ENCODE results near the gene CCDC187.

CCDC187 gene

GRCh38 chr9:136279471-136279870 is 24.4 kb downstream of the CCDC187 start:
- Mint-ChIP-seq H3K4me1 (ENCODE audit: low read depth) (peaks cover 6% of the 10 kb centered on the region), H3K27ac (no peak overlapping the region), H3K9me3 (no peaks in the 10 kb centered on the region), H3K36me3 (ENCODE audit: low read depth) (no peaks in the 10 kb centered on the region), H3K27me3 (peaks cover 28% of the 10 kb centered on the region), H3K4me3 (no peak overlapping the region)
- intact Hi-C loops (cut with micrococcal nuclease): no loop called here

- Mint-ChIP-seq H3K4me3 (no peak overlapping the region), H3K4me1 (ENCODE audit: low read depth) (peaks cover 5% of the 10 kb centered on the region), H3K9me3 (no peaks in the 10 kb centered on the region), H3K27me3 (peaks cover 28% of the 10 kb centered on the region), H3K36me3 (ENCODE audit: low read depth) (no peaks in the 10 kb centered on the region), H3K27ac (no peak overlapping the region)
- intact Hi-C loops (cut with micrococcal nuclease): no loop called here
Measured at GRCh38 chr9:136278894-136279293, 25.0 kb downstream of the CCDC187 start.

GRCh38 chr9:136278221-136278620 is 25.7 kb downstream of the CCDC187 start:
- Mint-ChIP-seq H3K27ac (no peak overlapping the region), H3K36me3 (ENCODE audit: low read depth) (no peaks in the 10 kb centered on the region), H3K4me3 (no peak overlapping the region), H3K9me3 (no peaks in the 10 kb centered on the region), H3K27me3 (peaks cover 25% of the 10 kb centered on the region), H3K4me1 (ENCODE audit: low read depth) (no peaks in the 10 kb centered on the region)
- intact Hi-C loops (cut with micrococcal nuclease): no loop called here

DNA sequence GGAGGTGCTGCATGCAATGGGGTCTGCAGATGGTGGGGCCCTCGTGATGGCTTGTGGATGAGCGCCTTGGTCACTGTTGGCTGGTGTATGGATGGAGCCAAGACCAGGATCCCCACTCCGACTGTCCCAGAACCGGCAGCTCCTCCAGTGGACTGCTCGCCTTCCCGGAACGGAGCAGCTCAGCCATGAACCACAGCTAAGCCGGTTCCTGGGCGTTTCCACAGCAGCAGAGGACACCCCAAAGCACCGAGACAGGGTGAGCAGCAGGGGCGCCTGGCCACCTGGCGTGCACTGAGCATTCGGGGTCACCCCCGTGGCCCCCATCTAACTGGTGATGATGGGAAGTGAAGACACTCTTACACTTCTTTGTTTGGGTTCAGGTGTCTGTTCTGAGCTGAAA is 26.1 kb downstream of the CCDC187 start:
- Mint-ChIP-seq H3K36me3 (ENCODE audit: low read depth) (no peaks in the 10 kb centered on the region), H3K27ac (no peak overlapping the region), H3K4me1 (ENCODE audit: low read depth) (no peaks in the 10 kb centered on the region), H3K4me3 (no peak overlapping the region), H3K27me3 (peaks cover 23% of the 10 kb centered on the region), H3K9me3 (no peaks in the 10 kb centered on the region)
- intact Hi-C loops (cut with micrococcal nuclease): no loop called here

DNA sequence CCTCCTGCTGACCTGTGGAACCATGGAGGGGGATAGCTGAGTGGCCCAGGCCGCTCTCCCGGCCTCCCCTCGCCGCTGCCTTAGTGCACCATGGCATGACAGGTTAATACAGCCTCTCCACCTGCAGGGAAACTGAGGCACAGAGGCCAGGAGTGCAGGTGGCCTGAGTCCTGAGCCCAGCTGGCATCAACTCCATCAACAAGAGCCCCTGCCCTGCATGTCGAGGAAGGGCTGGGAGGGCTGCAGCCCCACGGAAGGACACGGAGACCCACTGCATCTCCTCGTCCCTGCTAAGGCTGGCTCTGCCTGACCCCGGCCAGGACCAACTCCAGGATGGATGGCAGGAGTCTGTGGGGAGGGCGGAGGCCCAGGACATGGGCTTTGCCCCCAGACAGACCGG is 27.2 kb downstream of the CCDC187 start:
- H3K4me3 Mint-ChIP-seq: no peak overlapping the region
- intact Hi-C loops (cut with micrococcal nuclease): no loop called here
- H3K27me3 Mint-ChIP-seq: peaks cover 29% of the 10 kb centered on the region
- no peaks in the 10 kb centered on the region for H3K4me1 Mint-ChIP-seq (ENCODE audit: low read depth)
- no peaks in the 10 kb centered on the region for H3K9me3 Mint-ChIP-seq
- no peak overlapping the region for H3K27ac Mint-ChIP-seq
- no peaks in the 10 kb centered on the region for H3K36me3 Mint-ChIP-seq (ENCODE audit: low read depth)

DNA sequence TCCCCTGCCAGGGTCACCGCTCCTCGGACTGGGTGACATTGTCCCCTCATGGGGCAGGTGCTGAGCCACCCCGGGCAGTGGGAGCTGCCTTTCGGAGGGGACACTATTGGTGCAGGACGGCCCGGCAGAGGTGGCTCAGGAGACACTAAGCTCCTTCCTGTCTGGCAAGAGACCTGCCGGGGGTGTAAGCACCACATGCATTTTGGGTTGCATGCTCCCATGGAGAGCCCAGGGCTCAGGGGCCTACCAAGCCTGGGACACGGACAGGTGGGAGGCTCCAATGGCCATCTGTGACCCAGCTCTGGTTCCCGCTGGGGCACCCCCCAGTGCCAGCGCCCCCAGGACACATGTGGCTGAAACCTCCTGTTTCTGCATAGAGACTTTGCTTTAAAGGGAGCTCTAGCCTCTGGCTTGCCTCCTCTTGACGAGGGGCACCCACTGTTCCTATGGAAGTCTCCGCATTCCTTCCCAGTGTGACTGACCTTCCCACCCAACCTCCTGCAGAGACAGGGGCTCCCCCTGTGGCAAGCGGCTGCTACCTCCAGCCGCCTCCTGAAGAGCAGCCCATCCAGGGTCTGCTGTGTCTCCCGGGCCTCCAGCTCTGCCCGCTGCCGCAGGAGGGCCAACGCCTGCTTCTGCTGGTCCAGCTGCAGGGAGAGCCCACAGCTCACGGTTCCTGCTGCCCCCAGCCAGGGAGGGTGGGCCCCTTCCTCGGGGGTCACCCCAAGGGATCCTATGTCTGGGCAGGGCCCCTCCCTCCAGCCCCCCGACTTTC is 28.1 kb downstream of the CCDC187 start:
- intact Hi-C loops (cut with micrococcal nuclease): no loop called here
- no peaks in the 10 kb centered on the region for H3K9me3 Mint-ChIP-seq
- no peaks in the 10 kb centered on the region for H3K36me3 Mint-ChIP-seq (ENCODE audit: low read depth)
- H3K27ac Mint-ChIP-seq: no peak overlapping the region
- H3K27me3 Mint-ChIP-seq: peaks cover 30% of the 10 kb centered on the region
- H3K4me1 Mint-ChIP-seq (ENCODE audit: low read depth): no peaks in the 10 kb centered on the region
- H3K4me3 Mint-ChIP-seq: no peak overlapping the region

- H3K27me3 Mint-ChIP-seq: peaks cover 30% of the 10 kb centered on the region
- no peaks in the 10 kb centered on the region for H3K36me3 Mint-ChIP-seq (ENCODE audit: low read depth)
- H3K9me3 Mint-ChIP-seq: no peaks in the 10 kb centered on the region
- H3K4me3 Mint-ChIP-seq: no peak overlapping the region
- intact Hi-C loops (cut with micrococcal nuclease): no loop called here
- no peak overlapping the region for H3K27ac Mint-ChIP-seq
- peaks cover 7% of the 10 kb centered on the region for H3K4me1 Mint-ChIP-seq (ENCODE audit: low read depth)
Measured at GRCh38 chr9:136274786-136275654, 28.9 kb downstream of the CCDC187 start.

- peaks cover 14% of the 10 kb centered on the region for H3K4me1 Mint-ChIP-seq (ENCODE audit: low read depth)
- intact Hi-C loops (cut with micrococcal nuclease): no loop called here
- no peaks in the 10 kb centered on the region for H3K36me3 Mint-ChIP-seq (ENCODE audit: low read depth)
Measured at GRCh38 chr9:136273921-136274785, 29.7 kb downstream of the CCDC187 start.

GRCh38 chr9:136273244-136273865 is 30.5 kb downstream of the CCDC187 start:
- Mint-ChIP-seq H3K9me3 (no peaks in the 10 kb centered on the region), H3K27me3 (peaks cover 30% of the 10 kb centered on the region), H3K4me3 (no peak overlapping the region), H3K27ac (no peak overlapping the region), H3K4me1 (ENCODE audit: low read depth) (peaks cover 14% of the 10 kb centered on the region), H3K36me3 (ENCODE audit: low read depth) (no peaks in the 10 kb centered on the region)
- intact Hi-C loops (cut with micrococcal nuclease): no loop called here

More at GRCh38 chr9:136273921-136274785, 29.7 kb downstream of the CCDC187 start:
- Mint-ChIP-seq H3K27me3 (peaks cover 27% of the 10 kb centered on the region), H3K9me3 (no peaks in the 10 kb centered on the region), H3K27ac (no peak overlapping the region), H3K4me3 (no peak overlapping the region)

- Mint-ChIP-seq H3K36me3 (ENCODE audit: low read depth) (no peaks in the 10 kb centered on the region), H3K4me3 (no peak overlapping the region), H3K27ac (peak overlapping the region; percentile 77), H3K9me3 (no peaks in the 10 kb centered on the region), H3K4me1 (ENCODE audit: low read depth) (peaks cover 24% of the 10 kb centered on the region), H3K27me3 (peaks cover 28% of the 10 kb centered on the region)
- intact Hi-C loops (cut with micrococcal nuclease): no loop called here
Measured at GRCh38 chr9:136270173-136270705, 33.7 kb downstream of the CCDC187 start.

DNA sequence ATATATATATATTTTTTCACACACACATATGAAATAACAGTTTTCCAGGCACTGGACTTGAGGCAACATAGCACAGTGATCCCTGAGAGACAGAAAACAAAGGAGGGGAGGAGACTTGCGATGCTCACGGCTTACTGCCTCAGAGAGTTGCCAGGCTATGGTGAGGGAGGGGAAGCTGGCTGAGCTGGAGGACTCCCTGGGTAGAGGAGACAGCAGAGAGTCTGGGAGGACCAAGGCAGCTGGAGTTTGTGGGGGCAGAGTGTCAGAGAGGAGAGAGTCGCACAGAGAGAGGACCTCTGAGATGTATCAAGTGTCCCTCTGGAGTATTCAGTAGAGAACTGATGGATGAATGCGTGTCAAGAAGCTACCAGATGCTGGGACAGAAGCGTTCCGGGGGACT is 35.2 kb downstream of the CCDC187 start:
- peaks cover 24% of the 10 kb centered on the region for H3K4me1 Mint-ChIP-seq (ENCODE audit: low read depth)
- no peaks in the 10 kb centered on the region for H3K9me3 Mint-ChIP-seq
- intact Hi-C loops (cut with micrococcal nuclease): no loop called here
- peaks cover 26% of the 10 kb centered on the region for H3K27me3 Mint-ChIP-seq
- H3K36me3 Mint-ChIP-seq (ENCODE audit: low read depth): no peaks in the 10 kb centered on the region
- H3K4me3 Mint-ChIP-seq: no peak overlapping the region
- peak overlapping the region; percentile 80 for H3K27ac Mint-ChIP-seq

- Mint-ChIP-seq H3K4me1 (ENCODE audit: low read depth) (peaks cover 24% of the 10 kb centered on the region), H3K9me3 (no peaks in the 10 kb centered on the region), H3K27ac (peak overlapping the region; percentile 80), H3K4me3 (peak overlapping the region; percentile 76), H3K27me3 (peaks cover 26% of the 10 kb centered on the region), H3K36me3 (ENCODE audit: low read depth) (no peaks in the 10 kb centered on the region)
- intact Hi-C loops (cut with micrococcal nuclease): no loop called here
Measured at GRCh38 chr9:136268318-136268717, 35.6 kb downstream of the CCDC187 start.

Data from dendritic cell treated with granulocyte-macrophage colony-stimulating factor and Interleukin-4, amounts not matched to agents 40 ng/mL and 50 ng/mL, for 4 days (primary cell).